K562 (cell line): ENCODE data around the gene OXSR1. TPM values are rescaled to one million over a fixed set of nuclear protein-coding genes. Genes with fewer than 3 reads are reported as not detected.

ENCODE experiments used
- ATAC-seq: fragments of 200-7000 bp; cut with Tn5 transposase; 3 replicates; pipeline ENCODE4 v1.9.1; 2020; ENCODE audit warnings: moderate library complexity
- BruUV-seq: library from RNA; stranded (reverse); fragments of 400-500 nt; replicated peaks from 2 replicates; lab custom pipeline; 2021; lab: Mats Ljungman, UMichigan
- CTCF ChIA-PET: fragments of 300-600 bp; formaldehyde crosslinking; extraction: SDS; loops from one replicate; lab custom pipeline; 2021; ENCODE audit warnings: low intra/inter-chr PET ratio; lab: Yijun Ruan, JAX
- POLR2A ChIA-PET: fragments of 300-600, 350-650 bp; sonication (Branson Sonifier 250); formaldehyde crosslinking; extraction: SDS; loops from one replicate; lab custom pipeline; 2021; ENCODE audit warnings: antibody characterized with exemption, inconsistent platforms; lab: Yijun Ruan, JAX
- DNase-seq, 4 experiments: peaks; one replicate each; pipeline versions ENCODE4 v3.0.0 to v3.0.0-alpha.2; 2011 to 2018; ENCODE audit warnings: low spot score in 3 of 4, mixed read lengths in 3 of 4; ENCODE audit errors: extremely low read depth in 1 of 4
- FAIRE-seq: peaks from 2 replicates; lab custom pipeline; 2011; peaks lifted over from hg19 to GRCh38; lab: Jason Lieb, UNC
- H2AFZ ChIP-seq: 2 replicates; pipeline ENCODE4 v1.6.0; 2011; ENCODE audit warnings: low read depth, low read length, control low read depth, inconsistent platforms
- H3K27ac ChIP-seq: fragments of 200-600 bp; 3 replicates; pipeline ENCODE4 v1.8.0; 2011; ENCODE audit warnings: low read depth, mild to moderate bottlenecking, control low read depth, inconsistent platforms, low read length, moderate library complexity, mixed read lengths; ENCODE audit errors: extremely low read depth
- H3K27me3 ChIP-seq, 2 experiments: fragments of 300-600 bp in 1 of 2; 2 replicates in 1 of 2; 3 replicates in 1 of 2; pipeline versions ENCODE4 v1.6.0 to v1.8.0; 2011; ENCODE audit warnings: inconsistent platforms in 2 of 2, low read length in 2 of 2, mild to moderate bottlenecking in 1 of 2, mixed read lengths in 1 of 2, moderate library complexity in 1 of 2; ENCODE audit not compliant: control insufficient read depth in 2 of 2, insufficient read depth in 2 of 2
- H3K36me3 ChIP-seq: fragments of 300-600 bp; 3 replicates; pipeline ENCODE4 v1.8.0; 2011; ENCODE audit warnings: mild to moderate bottlenecking, low read length, inconsistent platforms; ENCODE audit not compliant: control insufficient read depth, insufficient read depth
- H3K4me1 ChIP-seq, 2 experiments: fragments of 200-600 bp in 1 of 2; replicated peaks in 1 of 2; 2 replicates in 1 of 2; 3 replicates in 1 of 2; pipeline versions ENCODE4 v1.5.1 to v1.8.0; 2011; ENCODE audit warnings: inconsistent platforms in 2 of 2, low read length in 2 of 2, mild to moderate bottlenecking in 1 of 2, mixed read lengths in 1 of 2, moderate library complexity in 1 of 2; ENCODE audit not compliant: control insufficient read depth in 2 of 2, insufficient read depth in 2 of 2
- H3K4me2 ChIP-seq: 2 replicates; pipeline ENCODE4 v1.6.1; 2011; ENCODE audit warnings: low read length, control low read depth, inconsistent platforms, mixed read lengths; ENCODE audit not compliant: insufficient read depth
- H3K4me3 ChIP-seq: fragments of 200-600 bp; sonication (generic), shearing (Covaris generic); 2 replicates; pipeline ENCODE4 v1.5.1; 2016; ENCODE audit warnings: control low read depth, inconsistent platforms
- H3K79me2 ChIP-seq: fragments of 200-600 bp; 3 replicates; pipeline ENCODE4 v1.8.0; 2011; ENCODE audit warnings: low read length, inconsistent platforms; ENCODE audit not compliant: control insufficient read depth, insufficient read depth
- H3K9ac ChIP-seq, 2 experiments: 2 replicates each; pipeline versions ENCODE4 v1.6.0 to v1.6.1; 2011; ENCODE audit warnings: low read depth in 2 of 2, low read length in 2 of 2, control low read depth in 1 of 2, inconsistent platforms in 1 of 2, mild to moderate bottlenecking in 1 of 2, mixed read lengths in 1 of 2; ENCODE audit not compliant: insufficient read depth in 1 of 2
- H3K9me1 ChIP-seq: one replicate; pipeline ENCODE4 v1.6.0; 2011; ENCODE audit warnings: inconsistent platforms, mild to moderate bottlenecking, low read length, moderate library complexity; ENCODE audit not compliant: control insufficient read depth, insufficient read depth
- H3K9me3 ChIP-seq: replicated peaks from 2 replicates; pipeline ENCODE4 v1.5.1; 2011; ENCODE audit warnings: low read depth, low read length, inconsistent platforms; ENCODE audit not compliant: control insufficient read depth, insufficient read depth
- H4K20me1 ChIP-seq: replicated peaks from 2 replicates; pipeline ENCODE4 v1.6.1; 2011; ENCODE audit warnings: low read length, inconsistent platforms, mixed read lengths; ENCODE audit not compliant: control insufficient read depth, insufficient read depth
- DACH1 ChIP-seq: fragments of 450-650 bp; IDR thresholded peaks from 2 replicates; pipeline ENCODE4 v1.6.1; 2018; ENCODE audit not compliant: partially characterized antibody
- ELF4 ChIP-seq: fragments of 450-650 bp; formaldehyde crosslinking; IDR thresholded peaks from 2 replicates; pipeline ENCODE4 v1.4.0; 2022; ENCODE audit warnings: missing genetic modification characterization
- GABPB2 ChIP-seq: fragments of 250-450 bp; sonication (Bioruptor Pico); conservative IDR thresholded peaks from 2 replicates; pipeline ENCODE4 v1.5.1; 2021; ENCODE audit warnings: mild to moderate bottlenecking
- NONO ChIP-seq, 2 experiments: fragments of 200-400 bp in 1 of 2; fragments of 450-650 bp in 1 of 2; formaldehyde crosslinking in 1 of 2; IDR thresholded peaks; 2 replicates each; pipeline ENCODE4 v1.6.1; 2017; ENCODE audit warnings: low read depth in 2 of 2, mild to moderate bottlenecking in 2 of 2, moderate library complexity in 2 of 2, low read length in 1 of 2
- RBM34 ChIP-seq: fragments of 200-400 bp; formaldehyde crosslinking; IDR thresholded peaks from 2 replicates; pipeline ENCODE4 v1.6.1; 2018; ENCODE audit warnings: low read length, borderline replicate concordance; ENCODE audit not compliant: insufficient read depth
- RCOR1 ChIP-seq, 2 experiments: IDR thresholded peaks; 2 replicates each; pipeline ENCODE4 v1.6.1; 2012; ENCODE audit warnings: low read depth in 2 of 2, low read length in 2 of 2, borderline replicate concordance in 1 of 2, improper control_type of control experiment in 1 of 2
- SIX5 ChIP-seq, 2 experiments: IDR thresholded peaks; 2 replicates each; pipeline ENCODE4 v1.6.1; 2011; ENCODE audit warnings: low read length in 2 of 2, borderline replicate concordance in 1 of 2, low read depth in 1 of 2, mild to moderate bottlenecking in 1 of 2, moderate library complexity in 1 of 2; ENCODE audit not compliant: insufficient read depth in 1 of 2
- SMAD3 ChIP-seq: fragments of 450-650 bp; formaldehyde crosslinking; conservative IDR thresholded peaks from 2 replicates; pipeline ENCODE4 v1.4.0; 2020; ENCODE audit warnings: mild to moderate bottlenecking
- ZEB2 ChIP-seq: fragments of 450-650 bp; IDR thresholded peaks from 2 replicates; pipeline ENCODE4 v1.6.1; 2016
- ZFP1 ChIP-seq: fragments of 450-650 bp; formaldehyde crosslinking; IDR thresholded peaks from 2 replicates; pipeline ENCODE4 v1.4.0; 2020; ENCODE audit warnings: mild to moderate bottlenecking, mixed read lengths
- WGBS: fragments of 100-300 bp; shearing (Covaris generic); methylation state at CpG from one replicate; pipeline ENCODE4 v1.1.6; 2016; ENCODE audit warnings: low coverage, mixed read lengths; ENCODE audit not compliant: insufficient coverage; ENCODE audit errors: missing lambda C conversion rate; 5-methylcytosine and 5-hydroxymethylcytosine counted together
- in situ Hi-C: fragments of 300-500 bp; cut with MboI; formaldehyde crosslinking; loops from 4 replicates; pipeline ENCODE4 v1.15.0; 2018; ENCODE audit warnings: inconsistent platforms, mixed read lengths
- intact Hi-C: fragments of 100-400 bp; cut with micrococcal nuclease; formaldehyde crosslinking; loops from 2 replicates; pipeline ENCODE4 v1.14.2; 2022
- polyA plus RNA-seq, 8 experiments: library from polyadenylated mRNA; depleted of rRNA in 4 of 8; stranded (reverse) in 5 of 8; unstranded in 3 of 8; fragments of >200 nt; fragmentation: Nextera tagmentation in 2 of 8; fragmentation: Illumina TruSeq in 1 of 8; extraction: Ambion mirVana in 2 of 8; extraction: Trizol in 1 of 8; gene quantifications; 2 replicates each; pipeline versions ENCODE4 v1.2.1 to v1.2.3, GENCODE V29; 2011 to 2014; ENCODE audit warnings: inconsistent platforms in 1 of 8, missing spikeins in 1 of 8
- total RNA-seq, 7 experiments: library from RNA; depleted of rRNA in 6 of 7; stranded (reverse); fragments of >200 nt in 6 of 7; fragmentation: Illumina TruSeq in 2 of 7; extraction: Trizol in 2 of 7; gene quantifications; 2 replicates each; pipeline versions ENCODE4 v1.2.1 to v1.2.3, GENCODE V29; 2011 to 2021; ENCODE audit warnings: low replicate concordance in 1 of 7
- TF ChIP-seq, protein P1 (sequence below): fragments of 200-800 bp; sonication (Bioruptor generic); IDR thresholded peaks from 2 replicates; pipeline ENCODE4 v1.6.1; 2017; ENCODE audit warnings: missing genetic modification characterization, missing compliant biosample characterization
- TF ChIP-seq, protein P2 (sequence below), 2 experiments: fragments of 150-350 bp in 1 of 2; IDR thresholded peaks; 2 replicates each; pipeline ENCODE4 v1.6.1; 2012 to 2016; ENCODE audit warnings: low read depth in 2 of 2, low read length in 2 of 2, mild to moderate bottlenecking in 1 of 2, moderate library complexity in 1 of 2
- TF ChIP-seq, protein P3 (sequence below): fragments of 450-650 bp; IDR thresholded peaks from 2 replicates; pipeline ENCODE4 v1.6.1; 2016; ENCODE audit warnings: mild to moderate bottlenecking

OXSR1 gene
- total and polyA plus RNA-seq, 9 of the 15 experiments (the other 6 are each of a cell fraction or from before 2014, with no cell fraction given): 15.7 to 87.6 (median 48.7) TPM

DNA sequence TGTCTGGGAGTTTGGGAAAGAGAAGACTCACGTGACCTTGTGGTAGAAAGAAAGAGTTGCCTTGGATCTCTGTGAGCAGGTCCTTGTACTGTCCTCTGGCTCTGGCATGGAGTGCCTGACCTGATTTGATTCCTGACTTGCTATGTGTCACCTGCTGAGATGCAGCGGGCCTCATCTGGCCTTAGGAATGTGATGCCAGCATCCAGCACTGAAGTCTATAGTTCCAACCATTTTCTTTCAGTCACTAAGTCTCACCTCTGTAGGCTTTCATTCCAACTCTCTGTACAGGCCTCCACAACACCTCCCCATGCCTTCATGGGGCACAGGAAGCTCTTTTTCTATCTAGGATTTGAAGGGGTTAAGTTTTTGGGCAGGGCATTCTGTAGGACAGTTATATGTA is 12.1 kb upstream of the OXSR1 start:
- in situ Hi-C loops: no loop called here
- no peak for FAIRE-seq
- H3K9me1 ChIP-seq: no peaks in the 10 kb centered on the region
- WGBS: 62% methylated on average over 2 of the region's 2 CpGs
- POLR2A ChIA-PET: interaction anchor here (3.1 to 4.3 kb wide), 2 partner anchors 11 to 12 kb away, joined by 14 to 29 read pairs; partner anchors contain the start of gene OXSR1
- H3K4me2 ChIP-seq: no peak overlapping the region
- no TSS peak for BruUV-seq
- peaks cover 9 to 32% of the 10 kb centered on the region in 2 experiments for H3K4me1 ChIP-seq
- no peaks in the 10 kb centered on the region for H3K36me3 ChIP-seq
- no peak overlapping the region for H3K4me3 ChIP-seq
- no peak for ATAC-seq
- H3K79me2 ChIP-seq: no peaks in the 10 kb centered on the region
- H3K27me3 ChIP-seq: no peaks in the 10 kb centered on the region
- CTCF ChIA-PET: no interaction called here
- no peak overlapping the region for H3K27ac ChIP-seq
- TF ChIP-seq RBM34 (no peak), NONO (IDR thresholded peaks at IDR 0.05; ENCODE audit: low read depth in 2 of 2, low read length in 1 of 2) (no peak), DACH1 (no peak), SMAD3 (CRISPR knock-in tag) (no peak), GABPB2 (CRISPR knock-in tag) (no peak), ELF4 (CRISPR knock-in tag) (no peak), ZFP1 (CRISPR knock-in tag) (no peak), SIX5 (IDR thresholded peaks at IDR 0.05; ENCODE audit: borderline replicate concordance in 1 of 2, insufficient read depth in 1 of 2, low read depth in 1 of 2, low read length in 2 of 2) (no peak), RCOR1 (IDR thresholded peaks at IDR 0.05; ENCODE audit: borderline replicate concordance in 1 of 2, low read depth in 2 of 2, low read length in 2 of 2) (no peak), ZEB2 (no peak)
- TF ChIP-seq, protein P1, sequence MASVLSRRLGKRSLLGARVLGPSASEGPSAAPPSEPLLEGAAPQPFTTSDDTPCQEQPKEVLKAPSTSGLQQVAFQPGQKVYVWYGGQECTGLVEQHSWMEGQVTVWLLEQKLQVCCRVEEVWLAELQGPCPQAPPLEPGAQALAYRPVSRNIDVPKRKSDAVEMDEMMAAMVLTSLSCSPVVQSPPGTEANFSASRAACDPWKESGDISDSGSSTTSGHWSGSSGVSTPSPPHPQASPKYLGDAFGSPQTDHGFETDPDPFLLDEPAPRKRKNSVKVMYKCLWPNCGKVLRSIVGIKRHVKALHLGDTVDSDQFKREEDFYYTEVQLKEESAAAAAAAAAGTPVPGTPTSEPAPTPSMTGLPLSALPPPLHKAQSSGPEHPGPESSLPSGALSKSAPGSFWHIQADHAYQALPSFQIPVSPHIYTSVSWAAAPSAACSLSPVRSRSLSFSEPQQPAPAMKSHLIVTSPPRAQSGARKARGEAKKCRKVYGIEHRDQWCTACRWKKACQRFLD: no peak
- TF ChIP-seq, protein P2, sequence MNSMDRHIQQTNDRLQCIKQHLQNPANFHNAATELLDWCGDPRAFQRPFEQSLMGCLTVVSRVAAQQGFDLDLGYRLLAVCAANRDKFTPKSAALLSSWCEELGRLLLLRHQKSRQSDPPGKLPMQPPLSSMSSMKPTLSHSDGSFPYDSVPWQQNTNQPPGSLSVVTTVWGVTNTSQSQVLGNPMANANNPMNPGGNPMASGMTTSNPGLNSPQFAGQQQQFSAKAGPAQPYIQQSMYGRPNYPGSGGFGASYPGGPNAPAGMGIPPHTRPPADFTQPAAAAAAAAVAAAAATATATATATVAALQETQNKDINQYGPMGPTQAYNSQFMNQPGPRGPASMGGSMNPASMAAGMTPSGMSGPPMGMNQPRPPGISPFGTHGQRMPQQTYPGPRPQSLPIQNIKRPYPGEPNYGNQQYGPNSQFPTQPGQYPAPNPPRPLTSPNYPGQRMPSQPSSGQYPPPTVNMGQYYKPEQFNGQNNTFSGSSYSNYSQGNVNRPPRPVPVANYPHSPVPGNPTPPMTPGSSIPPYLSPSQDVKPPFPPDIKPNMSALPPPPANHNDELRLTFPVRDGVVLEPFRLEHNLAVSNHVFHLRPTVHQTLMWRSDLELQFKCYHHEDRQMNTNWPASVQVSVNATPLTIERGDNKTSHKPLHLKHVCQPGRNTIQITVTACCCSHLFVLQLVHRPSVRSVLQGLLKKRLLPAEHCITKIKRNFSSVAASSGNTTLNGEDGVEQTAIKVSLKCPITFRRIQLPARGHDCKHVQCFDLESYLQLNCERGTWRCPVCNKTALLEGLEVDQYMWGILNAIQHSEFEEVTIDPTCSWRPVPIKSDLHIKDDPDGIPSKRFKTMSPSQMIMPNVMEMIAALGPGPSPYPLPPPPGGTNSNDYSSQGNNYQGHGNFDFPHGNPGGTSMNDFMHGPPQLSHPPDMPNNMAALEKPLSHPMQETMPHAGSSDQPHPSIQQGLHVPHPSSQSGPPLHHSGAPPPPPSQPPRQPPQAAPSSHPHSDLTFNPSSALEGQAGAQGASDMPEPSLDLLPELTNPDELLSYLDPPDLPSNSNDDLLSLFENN (IDR thresholded peaks at IDR 0.05; ENCODE audit: low read depth in 2 of 2, low read length in 2 of 2): no peak
- TF ChIP-seq, protein P3, sequence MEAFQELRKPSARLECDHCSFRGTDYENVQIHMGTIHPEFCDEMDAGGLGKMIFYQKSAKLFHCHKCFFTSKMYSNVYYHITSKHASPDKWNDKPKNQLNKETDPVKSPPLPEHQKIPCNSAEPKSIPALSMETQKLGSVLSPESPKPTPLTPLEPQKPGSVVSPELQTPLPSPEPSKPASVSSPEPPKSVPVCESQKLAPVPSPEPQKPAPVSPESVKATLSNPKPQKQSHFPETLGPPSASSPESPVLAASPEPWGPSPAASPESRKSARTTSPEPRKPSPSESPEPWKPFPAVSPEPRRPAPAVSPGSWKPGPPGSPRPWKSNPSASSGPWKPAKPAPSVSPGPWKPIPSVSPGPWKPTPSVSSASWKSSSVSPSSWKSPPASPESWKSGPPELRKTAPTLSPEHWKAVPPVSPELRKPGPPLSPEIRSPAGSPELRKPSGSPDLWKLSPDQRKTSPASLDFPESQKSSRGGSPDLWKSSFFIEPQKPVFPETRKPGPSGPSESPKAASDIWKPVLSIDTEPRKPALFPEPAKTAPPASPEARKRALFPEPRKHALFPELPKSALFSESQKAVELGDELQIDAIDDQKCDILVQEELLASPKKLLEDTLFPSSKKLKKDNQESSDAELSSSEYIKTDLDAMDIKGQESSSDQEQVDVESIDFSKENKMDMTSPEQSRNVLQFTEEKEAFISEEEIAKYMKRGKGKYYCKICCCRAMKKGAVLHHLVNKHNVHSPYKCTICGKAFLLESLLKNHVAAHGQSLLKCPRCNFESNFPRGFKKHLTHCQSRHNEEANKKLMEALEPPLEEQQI: no peak
- H4K20me1 ChIP-seq: no peaks in the 10 kb centered on the region
- H3K9me3 ChIP-seq: no peaks in the 10 kb centered on the region
- H3K9ac ChIP-seq: no peak overlapping the region
- intact Hi-C loops: no loop called here
- DNase-seq: no peak
- H2AFZ ChIP-seq: no peak overlapping the region
